Natural killer cell treated with Interleukin-12 subunit alpha and Interleukin-12 subunit beta and Interleukin-15 and Interleukin-18, amount 100 ng/mL, for 72 hours (primary cell): ENCODE measurements around the gene ANKRD6. TPM values are rescaled to one million over a fixed set of nuclear protein-coding genes. Genes with fewer than 3 reads are reported as not detected.
"Not testable (repeated sequence)": the region's sequence is repeated elsewhere in the genome, so short reads cannot be mapped to it uniquely, and the experiment has no call there.

Source experiments
- ATAC-seq, 2 donors: fragments of 150-1000 bp; cut with Tn5 transposase in 1 of 2; sonication (Bioruptor Pico), chemical (Tn5 transposase) in 1 of 2; 2 replicates each; pipeline ENCODE4 v1.10.0; 2021
- DNase-seq: peaks from one replicate; pipeline ENCODE4 v3.0.0; 2022; ENCODE audit warnings: low spot score
- H3K27ac Mint-ChIP-seq, 2 donors: 1 replicate in 1 of 2; 2 replicates in 1 of 2; pipeline ENCODE4 v1.8.0; 2022; ENCODE audit warnings: mixed read lengths in 2 of 2, mild to moderate bottlenecking in 1 of 2, moderate library complexity in 1 of 2
- H3K27me3 Mint-ChIP-seq, 2 donors: 1 replicate in 1 of 2; 2 replicates in 1 of 2; pipeline ENCODE4 v1.8.0; 2022; ENCODE audit warnings: mixed read lengths in 2 of 2
- H3K36me3 Mint-ChIP-seq: one replicate; pipeline ENCODE4 v1.8.0; 2022; ENCODE audit warnings: mixed read lengths
- H3K4me1 Mint-ChIP-seq, 2 donors: 1 replicate in 1 of 2; 2 replicates in 1 of 2; pipeline ENCODE4 v1.8.0; 2022; ENCODE audit warnings: low read depth in 2 of 2, mixed read lengths in 2 of 2, mild to moderate bottlenecking in 1 of 2
- H3K4me3 Mint-ChIP-seq: one replicate; pipeline ENCODE4 v1.8.0; 2022; ENCODE audit warnings: mixed read lengths
- H3K9me3 Mint-ChIP-seq: 2 replicates; pipeline ENCODE4 v1.8.0; 2022; ENCODE audit warnings: mixed read lengths
- total RNA-seq, 2 donors: library from RNA; stranded (reverse); gene quantifications; one replicate each; pipeline ENCODE4 v1.2.3, GENCODE V29; 2022

The ANKRD6 gene
- total RNA-seq, result 1 to 10 TPM; 1.6 to 3.2 TPM

DNA sequence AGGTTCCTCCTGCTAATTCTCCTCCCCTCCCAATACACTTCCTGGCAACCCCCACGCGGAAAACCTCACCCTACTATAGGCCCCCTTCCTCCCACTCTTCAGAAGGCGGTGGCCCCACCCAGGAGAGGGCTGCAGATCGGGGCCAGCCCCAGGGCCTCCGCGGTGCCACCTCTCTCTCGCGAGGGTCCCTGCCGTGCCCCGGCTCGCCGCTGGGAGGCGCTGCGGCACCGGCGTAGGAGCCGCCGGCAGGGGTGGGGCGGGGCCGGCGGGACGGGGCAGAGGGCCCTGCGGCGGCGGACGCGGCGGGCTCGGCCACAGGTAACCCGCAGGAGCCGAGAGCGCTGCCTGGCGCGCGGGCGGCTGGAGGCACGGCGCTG, at the start of gene ANKRD6:
Gene ANKRD6 (plus strand): TSS at position 278 of the 377 bp plus-strand sequence. CDS start 133,825 bp downstream, outside the sequence.
- no peak within 1 kb of the TSS for H3K27ac Mint-ChIP-seq
- DNase-seq, result peak; percentile 87

DNA sequence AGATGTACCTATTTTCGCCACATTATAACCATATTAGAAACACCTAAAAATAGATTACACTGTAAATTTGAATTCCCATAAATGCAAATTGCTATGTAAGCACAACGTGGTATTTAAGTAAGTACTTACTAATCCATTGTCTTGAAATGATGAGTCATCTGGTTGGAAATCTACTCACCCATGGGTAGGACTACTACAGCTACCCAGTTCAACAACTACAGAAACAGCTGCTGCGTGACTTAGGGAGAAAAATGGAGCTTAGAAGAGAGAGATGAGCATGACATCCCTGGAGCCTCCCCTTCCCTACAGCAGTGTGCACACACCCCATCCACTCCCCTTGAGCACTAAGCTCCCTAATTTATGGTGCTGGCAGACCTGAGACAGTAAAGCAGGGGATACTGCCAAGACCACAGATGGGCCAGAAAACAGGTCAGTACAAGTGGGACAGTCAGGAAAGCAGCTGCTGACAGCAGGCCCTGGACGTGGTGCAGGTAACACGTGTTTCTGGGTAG, 47.7 kb upstream of the ANKRD6 start:
- H3K4me1 Mint-ChIP-seq, result peaks cover 0 to 3% of the 10 kb centered on the region in 2 donors
- H3K9me3 Mint-ChIP-seq, result no peaks in the 10 kb centered on the region
- no peak overlapping the region for H3K4me3 Mint-ChIP-seq
- ATAC-seq (peak in 1 of 2 donors; percentile 13), DNase-seq (no peak)
- H3K27ac Mint-ChIP-seq, result no peak overlapping the region
- H3K27me3 Mint-ChIP-seq, result peaks cover 18 to 36% of the 10 kb centered on the region in 2 donors
- H3K36me3 Mint-ChIP-seq, result no peaks in the 10 kb centered on the region

More for the DNA sequence above, at the start of gene ANKRD6:
- no peaks in the 10 kb centered on the region for H3K9me3 Mint-ChIP-seq
- no peaks in the 10 kb centered on the region for H3K36me3 Mint-ChIP-seq
- ATAC-seq, result peak; percentile 98
- peaks cover 5 to 9% of the 10 kb centered on the region in 2 donors for H3K4me1 Mint-ChIP-seq
- peaks cover 13 to 20% of the 10 kb centered on the region in 2 donors for H3K27me3 Mint-ChIP-seq
- H3K4me3 Mint-ChIP-seq, result peak within 1 kb of the TSS; percentile 67

DNA sequence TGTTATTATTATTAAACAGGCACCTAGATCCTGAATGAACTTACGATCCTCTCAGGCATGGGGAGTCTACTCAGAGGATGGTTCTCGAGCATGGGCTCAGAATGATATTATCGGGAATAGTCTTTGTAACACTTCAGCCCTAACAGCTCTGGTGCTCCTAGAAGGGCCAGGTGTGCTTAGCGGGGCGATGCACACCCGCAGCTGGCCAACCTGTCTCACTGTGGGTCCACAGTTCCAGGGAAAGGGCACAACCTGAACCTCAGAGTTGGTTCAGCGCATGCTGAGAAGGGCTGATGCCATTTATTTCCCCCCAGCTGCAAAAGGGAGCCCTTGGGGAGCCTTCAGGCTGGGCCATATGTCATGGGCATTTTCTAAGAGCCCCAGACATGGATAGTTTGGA, 47.1 kb upstream of the ANKRD6 start:
- peaks cover 0 to 3% of the 10 kb centered on the region in 2 donors for H3K4me1 Mint-ChIP-seq
- H3K27ac Mint-ChIP-seq, result no peak overlapping the region
- H3K27me3 Mint-ChIP-seq, result peaks cover 18 to 39% of the 10 kb centered on the region in 2 donors
- ATAC-seq, result no peak
- no peaks in the 10 kb centered on the region for H3K36me3 Mint-ChIP-seq
- no peaks in the 10 kb centered on the region for H3K9me3 Mint-ChIP-seq
- DNase-seq, result no peak
- no peak overlapping the region for H3K4me3 Mint-ChIP-seq

DNA sequence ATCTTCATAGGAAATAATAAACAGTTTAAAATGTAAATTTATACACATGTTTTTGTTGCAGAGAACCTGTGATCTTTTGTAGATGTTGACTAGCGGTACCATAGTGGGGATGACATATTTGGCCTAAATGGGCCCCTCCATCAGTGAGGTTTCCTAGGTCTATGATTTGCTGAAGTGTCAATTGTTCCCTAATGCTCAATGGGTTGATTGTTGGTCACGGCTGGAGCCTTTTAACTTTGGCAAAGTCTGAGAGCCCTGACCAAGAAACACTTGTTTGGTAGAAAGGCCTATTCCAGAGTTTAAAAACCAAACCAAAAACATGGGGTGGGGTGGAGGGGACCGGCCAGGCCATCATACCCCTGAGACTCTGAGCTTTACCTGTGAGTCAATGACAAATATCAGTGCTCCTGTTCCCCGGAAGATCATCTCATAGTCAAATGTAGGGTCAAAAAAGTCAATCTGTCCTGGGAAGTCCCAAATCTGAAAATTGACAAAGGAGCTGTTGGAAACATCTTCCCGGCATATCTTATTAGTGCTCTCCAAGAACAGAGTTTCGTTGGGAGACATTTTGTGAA, 45.9 kb upstream of the ANKRD6 start:
- peaks cover 17 to 33% of the 10 kb centered on the region in 2 donors for H3K27me3 Mint-ChIP-seq
- no peak overlapping the region for H3K27ac Mint-ChIP-seq

DNA sequence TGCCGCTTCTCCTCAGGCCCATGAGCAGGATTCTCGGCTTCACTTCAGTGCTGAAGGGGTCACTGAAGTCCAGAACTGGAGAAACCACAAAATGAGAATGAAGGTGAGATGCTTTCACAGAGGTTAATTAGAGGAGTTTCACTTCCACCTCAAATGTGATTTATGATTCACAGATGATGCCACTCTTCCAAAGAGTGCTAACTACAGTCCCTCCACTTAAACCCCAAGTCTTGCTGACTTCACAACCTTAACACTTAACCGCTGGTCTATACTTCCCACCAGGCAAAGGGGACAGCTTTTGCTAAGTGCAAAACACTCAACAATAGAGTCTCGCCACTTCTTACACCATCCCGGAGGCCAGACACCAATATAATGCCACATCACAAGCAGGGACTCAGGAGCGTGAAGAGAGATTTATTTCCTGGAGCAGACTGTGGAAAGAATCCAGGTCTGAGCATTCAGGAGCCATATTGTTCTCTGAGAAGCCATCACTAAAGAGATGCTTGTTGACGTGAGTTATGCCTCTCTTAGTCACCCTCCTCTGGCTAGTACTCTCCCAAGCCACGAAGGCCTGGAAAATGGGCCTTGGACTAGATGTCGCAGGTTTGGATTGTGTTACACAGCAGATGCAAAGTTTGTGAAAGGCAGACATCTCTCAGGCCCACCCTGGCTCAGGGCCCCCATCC, 45.3 kb upstream of the ANKRD6 start:
- Mint-ChIP-seq H3K4me1 (peaks cover 0 to 3% of the 10 kb centered on the region in 2 donors), H3K27me3 (peaks cover 17 to 33% of the 10 kb centered on the region in 2 donors), H3K36me3 (no peaks in the 10 kb centered on the region), H3K27ac (no peak overlapping the region), H3K9me3 (no peaks in the 10 kb centered on the region), H3K4me3 (no peak overlapping the region)
- ATAC-seq (no peak), DNase-seq (no peak)

More for the DNA sequence above, 45.9 kb upstream of the ANKRD6 start:
- H3K9me3 Mint-ChIP-seq, result no peaks in the 10 kb centered on the region
- no peak for ATAC-seq
- no peaks in the 10 kb centered on the region for H3K36me3 Mint-ChIP-seq
- no peak overlapping the region for H3K4me3 Mint-ChIP-seq
- DNase-seq, result no peak
- peaks cover 0 to 3% of the 10 kb centered on the region in 2 donors for H3K4me1 Mint-ChIP-seq

DNA sequence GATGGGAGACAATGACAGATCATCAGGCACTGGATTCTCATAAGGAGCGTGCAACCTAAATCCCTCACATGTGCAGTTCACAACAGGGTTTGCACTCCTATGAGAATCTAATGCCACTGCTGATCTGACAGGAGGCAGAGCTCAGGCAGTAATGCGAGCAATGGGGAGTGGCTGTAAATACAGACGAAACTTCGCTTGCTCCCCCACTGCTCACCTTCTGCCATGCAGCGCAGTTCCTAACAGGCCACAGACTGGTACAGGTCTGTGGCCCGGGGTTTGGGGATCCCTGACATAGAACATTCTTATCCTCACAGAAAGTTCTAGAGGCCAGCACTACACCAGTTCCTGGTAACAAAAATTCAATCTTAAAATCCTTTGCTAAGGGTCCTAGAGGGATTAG, 44.1 kb upstream of the ANKRD6 start:
- no peak overlapping the region for H3K4me3 Mint-ChIP-seq
- peaks cover 0 to 3% of the 10 kb centered on the region in 2 donors for H3K4me1 Mint-ChIP-seq
- H3K27me3 Mint-ChIP-seq, result peaks cover 25 to 35% of the 10 kb centered on the region in 2 donors
- peaks cover 10% of the 10 kb centered on the region for H3K36me3 Mint-ChIP-seq
- no peak for DNase-seq
- no peaks in the 10 kb centered on the region for H3K9me3 Mint-ChIP-seq
- ATAC-seq, result no peak
- H3K27ac Mint-ChIP-seq, result no peak overlapping the region

DNA sequence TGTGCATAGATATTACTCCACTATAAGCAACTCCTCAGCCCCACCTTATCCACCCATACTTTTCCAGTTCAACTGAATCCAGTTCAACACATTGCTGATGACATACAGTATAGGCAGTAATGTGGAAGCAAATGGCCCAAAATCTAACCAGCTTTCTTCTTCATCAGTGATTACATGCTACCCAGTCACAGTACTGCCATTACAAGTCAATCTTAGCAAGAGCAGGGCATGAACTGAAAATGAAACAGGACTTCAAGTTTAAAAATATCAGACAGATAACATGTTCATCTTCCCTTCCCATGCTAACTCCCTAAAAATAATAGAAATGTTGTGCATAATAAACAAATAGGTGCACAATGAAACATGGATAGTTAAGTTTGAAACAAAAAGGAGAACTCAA, 40.1 kb upstream of the ANKRD6 start:
- H3K27ac Mint-ChIP-seq, result no peak overlapping the region
- H3K36me3 Mint-ChIP-seq, result peaks cover 10% of the 10 kb centered on the region
- ATAC-seq (no peak), DNase-seq (no peak)
- no peak overlapping the region for H3K4me3 Mint-ChIP-seq
- no peaks in the 10 kb centered on the region for H3K9me3 Mint-ChIP-seq
- H3K27me3 Mint-ChIP-seq, result peaks cover 15 to 35% of the 10 kb centered on the region in 2 donors
- H3K4me1 Mint-ChIP-seq, result no peaks in the 10 kb centered on the region

DNA sequence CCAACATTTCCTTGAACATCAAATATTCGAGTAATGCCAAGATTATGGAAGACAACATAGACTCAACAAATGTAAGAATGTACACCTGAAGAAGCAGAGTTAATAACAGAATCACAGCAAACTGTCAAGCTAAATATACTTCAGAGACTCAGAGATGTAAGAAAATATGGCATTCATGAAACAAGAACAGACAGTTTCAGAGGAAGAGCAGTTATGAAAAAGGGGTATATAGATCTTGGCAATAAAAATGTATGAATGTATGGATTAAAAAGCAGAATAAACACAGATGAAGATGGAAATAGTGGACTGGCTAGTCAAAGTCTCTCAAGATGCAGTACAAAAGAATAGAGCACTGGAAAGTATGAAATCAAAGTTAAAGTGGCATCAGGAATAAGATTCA, 39.3 kb upstream of the ANKRD6 start:
- peaks cover 10% of the 10 kb centered on the region for H3K36me3 Mint-ChIP-seq
- no peak for ATAC-seq

DNA sequence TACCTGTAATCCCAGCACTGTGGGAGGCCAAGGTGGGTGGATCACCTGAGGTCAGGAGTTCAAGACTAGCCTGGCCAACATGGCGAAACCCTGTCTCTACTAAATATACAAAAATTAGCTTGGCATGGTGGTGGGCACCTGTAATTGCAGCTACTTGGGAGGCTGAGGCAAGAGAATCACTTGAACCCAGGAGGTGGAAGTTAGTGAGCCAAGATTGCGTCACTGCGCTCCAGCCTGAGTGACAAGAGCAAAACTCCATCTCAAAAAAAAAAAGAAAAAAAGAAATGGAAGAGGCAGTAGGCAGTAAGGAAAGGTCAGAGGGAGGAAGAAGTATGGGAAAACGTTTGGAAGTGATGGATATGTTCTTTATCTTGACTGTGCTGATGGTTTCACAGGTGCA, 35.1 kb upstream of the ANKRD6 start:
- Mint-ChIP-seq H3K4me1 (peaks cover 9 to 10% of the 10 kb centered on the region in 2 donors), H3K27me3 (peaks cover 16 to 21% of the 10 kb centered on the region in 2 donors)
- not testable (repeated sequence) for ATAC-seq, H3K36me3 Mint-ChIP-seq, H3K27ac Mint-ChIP-seq, H3K4me3 Mint-ChIP-seq, DNase-seq, H3K9me3 Mint-ChIP-seq

More for the DNA sequence above, 39.3 kb upstream of the ANKRD6 start:
- no peak overlapping the region for H3K27ac Mint-ChIP-seq
- no peak overlapping the region for H3K4me3 Mint-ChIP-seq
- H3K9me3 Mint-ChIP-seq, result no peaks in the 10 kb centered on the region
- no peaks in the 10 kb centered on the region for H3K4me1 Mint-ChIP-seq
- no peak for DNase-seq
- H3K27me3 Mint-ChIP-seq, result peaks cover 18 to 35% of the 10 kb centered on the region in 2 donors

DNA sequence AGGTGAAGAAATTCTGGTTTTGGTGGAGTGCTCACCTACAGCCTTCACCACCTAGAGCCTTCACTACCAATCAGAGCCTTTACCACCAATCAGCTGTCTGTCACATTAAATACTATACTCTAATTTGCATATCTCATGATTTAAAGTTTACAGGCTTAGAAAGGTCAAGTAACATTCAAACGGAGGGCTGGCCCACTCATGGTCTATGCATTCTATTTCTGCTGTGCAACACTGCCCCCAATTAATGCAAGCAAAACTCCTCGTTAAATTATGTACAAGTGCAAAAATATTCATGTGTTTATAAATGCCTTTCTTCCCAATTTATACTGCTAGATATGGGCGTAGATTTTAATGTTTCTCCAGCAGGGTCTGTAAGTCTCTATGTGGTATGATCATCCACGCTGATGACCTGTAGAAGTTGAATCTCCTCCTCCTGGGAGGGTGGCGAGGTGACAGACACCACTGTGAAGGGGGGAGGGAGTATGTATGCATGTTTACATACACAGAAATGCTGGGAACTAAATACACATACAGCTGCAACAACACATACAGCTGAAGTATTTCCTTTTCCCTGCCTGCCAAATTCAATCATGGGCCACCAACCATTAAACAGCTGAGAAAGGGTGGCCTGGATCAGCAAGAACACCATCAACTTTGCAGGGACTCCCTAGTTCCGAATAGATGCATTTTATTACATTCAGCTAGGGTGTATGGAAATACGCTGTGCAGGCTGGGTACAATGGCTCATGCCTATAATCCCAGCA, 34.0 kb upstream of the ANKRD6 start:
- H3K4me3 Mint-ChIP-seq, result no peak overlapping the region
- H3K27ac Mint-ChIP-seq, result no peak overlapping the region
- ATAC-seq, result no peak
- H3K9me3 Mint-ChIP-seq, result no peaks in the 10 kb centered on the region
- H3K27me3 Mint-ChIP-seq, result peaks cover 8 to 10% of the 10 kb centered on the region in 2 donors
- H3K4me1 Mint-ChIP-seq, result peaks cover 9 to 10% of the 10 kb centered on the region in 2 donors
- no peak for DNase-seq
- no peaks in the 10 kb centered on the region for H3K36me3 Mint-ChIP-seq

DNA sequence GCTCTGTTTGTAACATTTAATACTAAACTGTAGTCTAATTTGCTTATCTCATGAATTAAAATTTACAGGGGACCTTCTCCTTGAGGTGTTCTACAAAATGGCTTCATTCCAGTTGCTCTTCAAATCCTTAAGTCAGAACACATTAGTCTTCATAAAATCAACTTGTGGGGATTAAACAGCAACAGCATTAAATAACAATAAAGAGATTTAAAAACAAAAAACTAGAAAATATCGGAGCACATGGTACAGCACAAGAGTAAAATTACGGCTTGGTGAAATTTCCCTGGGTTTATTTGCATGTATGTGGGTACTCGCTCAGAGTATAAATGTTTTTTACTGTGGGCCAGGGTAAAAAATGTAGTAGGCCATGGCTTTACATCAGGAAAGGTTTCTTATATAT, 32.9 kb upstream of the ANKRD6 start:
- ATAC-seq, result no peak
- H3K4me1 Mint-ChIP-seq, result peaks cover 9 to 10% of the 10 kb centered on the region in 2 donors
- no peaks in the 10 kb centered on the region for H3K36me3 Mint-ChIP-seq
- no peaks in the 10 kb centered on the region for H3K9me3 Mint-ChIP-seq
- DNase-seq, result no peak
- peaks cover 11% of the 10 kb centered on the region in 2 donors for H3K27me3 Mint-ChIP-seq
- H3K27ac Mint-ChIP-seq, result no peak overlapping the region
- H3K4me3 Mint-ChIP-seq, result no peak overlapping the region

DNA sequence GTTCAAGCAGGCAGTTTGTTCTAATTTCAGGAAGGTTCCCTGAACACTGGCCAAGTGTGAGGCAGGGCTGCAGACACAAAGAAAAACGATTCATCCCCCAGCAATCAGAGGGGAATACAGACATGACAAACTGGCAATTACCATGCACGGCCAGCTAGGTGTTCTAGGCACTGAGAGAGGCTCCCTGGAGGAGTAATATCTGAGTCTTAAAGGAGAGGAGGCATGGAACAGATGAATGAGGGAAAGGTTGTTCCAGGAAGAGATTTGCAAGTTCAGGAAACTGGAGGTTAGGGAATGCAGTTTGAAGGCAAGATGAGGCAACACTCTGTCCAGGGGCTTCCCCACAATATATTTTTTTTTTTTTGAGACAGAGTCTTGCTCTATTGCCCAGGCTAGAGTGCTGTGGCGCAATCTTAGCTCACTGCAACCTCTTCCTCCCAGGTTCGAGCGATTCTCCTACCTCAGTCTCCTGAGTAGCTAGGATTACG, 32.0 kb upstream of the ANKRD6 start:
- Mint-ChIP-seq H3K36me3 (no peaks in the 10 kb centered on the region), H3K4me1 (peaks cover 9 to 18% of the 10 kb centered on the region in 2 donors), H3K4me3 (no peak overlapping the region), H3K27me3 (peaks cover 13 to 19% of the 10 kb centered on the region in 2 donors), H3K9me3 (no peaks in the 10 kb centered on the region), H3K27ac (no peak overlapping the region)
- DNase-seq (no peak), ATAC-seq (peak in 1 of 2 donors; percentile 67)

DNA sequence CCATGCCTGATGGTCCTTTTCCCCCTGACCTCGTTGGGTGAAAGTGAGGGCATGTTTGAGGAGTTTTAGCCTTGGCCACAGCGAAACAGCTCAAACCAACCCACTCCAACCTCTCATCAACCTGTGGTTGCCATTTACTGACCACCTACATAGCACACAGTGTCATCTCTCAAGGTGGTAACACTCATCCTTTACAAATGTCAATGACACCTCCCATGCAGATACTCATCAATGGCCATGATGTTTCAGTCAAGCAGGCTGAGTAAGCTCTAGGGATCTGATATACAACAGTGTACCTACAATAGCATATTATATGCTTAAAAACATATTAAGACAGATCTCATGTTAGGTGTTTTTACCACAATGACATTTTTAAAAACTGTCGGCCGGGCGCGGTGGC, 30.2 kb upstream of the ANKRD6 start:
- no peak overlapping the region for H3K27ac Mint-ChIP-seq
- H3K36me3 Mint-ChIP-seq, result no peaks in the 10 kb centered on the region
- H3K9me3 Mint-ChIP-seq, result no peaks in the 10 kb centered on the region
- peaks cover 17 to 28% of the 10 kb centered on the region in 2 donors for H3K27me3 Mint-ChIP-seq
- no peak for DNase-seq
- peak in 1 of 2 donors; percentile 55 for ATAC-seq
- H3K4me1 Mint-ChIP-seq, result peaks cover 13 to 24% of the 10 kb centered on the region in 2 donors
- H3K4me3 Mint-ChIP-seq, result no peak overlapping the region
